ENCODE data around the gene XRCC5.

Gene XRCC5

GRCh38 chr2:216234106-216234505 lies 125.0 kb downstream of the XRCC5 start:
- Histone ChIP-seq H3K27ac (ENCODE audit: low read depth, low read length, poor library complexity, severe bottlenecking) (no peak overlapping the region), H3K27me3 (ENCODE audit: insufficient read depth, low read length) (no peaks in the 10 kb centered on the region), H3K4me3 (ENCODE audit: low read depth, low read length, poor library complexity, severe bottlenecking) (no peak overlapping the region), H3K4me1 (ENCODE audit: insufficient read depth, low read length, severe bottlenecking) (no peaks in the 10 kb centered on the region), H3K4me2 (ENCODE audit: low read length) (no peak overlapping the region), H3K9me3 (ENCODE audit: low read length) (0 out of 2 replicates have a peak, but pooled peaks cover 10% of the 10 kb centered on the region), H3K79me2 (ENCODE audit: insufficient read depth, low read length) (no peaks in the 10 kb centered on the region), H3K9me2 (ENCODE audit: low read depth, low read length) (no peaks in the 10 kb centered on the region), H3F3A (ENCODE audit: insufficient read depth, low read length) (no peaks in the 10 kb centered on the region), H3K9ac (ENCODE audit: low read length) (no peak overlapping the region), H3K36me3 (ENCODE audit: insufficient read depth, low read length) (no peaks in the 10 kb centered on the region), H2AFZ (ENCODE audit: low read length) (no peak overlapping the region), H4K20me1 (ENCODE audit: insufficient read depth, low read length) (no peaks in the 10 kb centered on the region)
- TF ChIP-seq CTCF (IDR thresholded peaks at IDR 0.05; ENCODE audit: low read length) (no peak), EZH2 (IDR thresholded peaks at IDR 0.05; ENCODE audit: borderline replicate concordance, low read length) (no peak)

- TF ChIP-seq CTCF (IDR thresholded peaks at IDR 0.05; ENCODE audit: low read length) (no peak), EZH2 (IDR thresholded peaks at IDR 0.05; ENCODE audit: borderline replicate concordance, low read length) (no peak)
- no peaks in the 10 kb centered on the region for H3K4me1 ChIP-seq (ENCODE audit: insufficient read depth, low read length, severe bottlenecking)
- H3K9ac ChIP-seq (ENCODE audit: low read length) = no peak overlapping the region
- H3K36me3 ChIP-seq (ENCODE audit: insufficient read depth, low read length) = no peaks in the 10 kb centered on the region
- no peak overlapping the region for H3K4me2 ChIP-seq (ENCODE audit: low read length)
- no peaks in the 10 kb centered on the region for H3K79me2 ChIP-seq (ENCODE audit: insufficient read depth, low read length)
- H3K4me3 ChIP-seq (ENCODE audit: low read depth, low read length, poor library complexity, severe bottlenecking) = no peak overlapping the region
- no peaks in the 10 kb centered on the region for H3K27me3 ChIP-seq (ENCODE audit: insufficient read depth, low read length)
- H3F3A ChIP-seq (ENCODE audit: insufficient read depth, low read length) = no peaks in the 10 kb centered on the region
- H3K9me2 ChIP-seq (ENCODE audit: low read depth, low read length) = no peaks in the 10 kb centered on the region
- no peaks in the 10 kb centered on the region for H4K20me1 ChIP-seq (ENCODE audit: insufficient read depth, low read length)
- H2AFZ ChIP-seq (ENCODE audit: low read length) = no peak overlapping the region
- no peak overlapping the region for H3K27ac ChIP-seq (ENCODE audit: low read depth, low read length, poor library complexity, severe bottlenecking)
- 0 out of 2 replicates have a peak, but pooled peaks cover 7% of the 10 kb centered on the region for H3K9me3 ChIP-seq (ENCODE audit: low read length)
Measured at GRCh38 chr2:216235462-216235861, 126.3 kb downstream of the XRCC5 start.

DNA sequence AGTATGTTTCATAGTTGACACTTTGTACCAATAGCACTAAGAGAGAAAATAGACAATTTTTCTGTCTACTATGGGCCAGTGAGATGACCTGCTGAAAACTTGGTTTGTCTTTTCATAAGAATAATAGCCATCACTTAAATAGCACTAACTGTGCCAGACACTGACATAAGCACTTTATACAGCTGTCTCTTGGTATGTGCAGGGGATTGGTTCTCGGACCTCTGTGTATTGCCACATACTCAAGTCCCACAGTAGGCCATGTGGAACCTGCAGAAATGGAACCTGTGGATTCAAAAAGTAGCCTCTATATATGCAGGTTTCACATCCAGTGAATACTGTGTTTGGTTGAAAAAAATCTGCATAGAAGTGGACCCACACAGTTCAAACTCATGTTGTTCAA lies 126.7 kb downstream of the XRCC5 start:
- H3K9me3 ChIP-seq (ENCODE audit: low read length) = 0 out of 2 replicates have a peak, but pooled peaks cover 7% of the 10 kb centered on the region
- no peaks in the 10 kb centered on the region for H3K27me3 ChIP-seq (ENCODE audit: insufficient read depth, low read length)
- H3K36me3 ChIP-seq (ENCODE audit: insufficient read depth, low read length) = no peaks in the 10 kb centered on the region
- H4K20me1 ChIP-seq (ENCODE audit: insufficient read depth, low read length) = no peaks in the 10 kb centered on the region
- no peaks in the 10 kb centered on the region for H3F3A ChIP-seq (ENCODE audit: insufficient read depth, low read length)
- no peak overlapping the region for H2AFZ ChIP-seq (ENCODE audit: low read length)
- TF ChIP-seq CTCF (IDR thresholded peaks at IDR 0.05; ENCODE audit: low read length) = no peak
- no peak for TF ChIP-seq EZH2 (IDR thresholded peaks at IDR 0.05; ENCODE audit: borderline replicate concordance, low read length)
- H3K4me1 ChIP-seq (ENCODE audit: insufficient read depth, low read length, severe bottlenecking) = no peaks in the 10 kb centered on the region
- no peak overlapping the region for H3K4me2 ChIP-seq (ENCODE audit: low read length)
- no peak overlapping the region for H3K9ac ChIP-seq (ENCODE audit: low read length)
- H3K27ac ChIP-seq (ENCODE audit: low read depth, low read length, poor library complexity, severe bottlenecking) = no peak overlapping the region
- H3K9me2 ChIP-seq (ENCODE audit: low read depth, low read length) = no peaks in the 10 kb centered on the region
- no peaks in the 10 kb centered on the region for H3K79me2 ChIP-seq (ENCODE audit: insufficient read depth, low read length)
- no peak overlapping the region for H3K4me3 ChIP-seq (ENCODE audit: low read depth, low read length, poor library complexity, severe bottlenecking)

Data from OCI-LY1 (cell line).